HG02763 (cell line): ENCODE data around the gene SPINT2.

ENCODE experiments used
- ATAC-seq: cut with Tn5 transposase; IDR thresholded peaks from one replicate; pipeline ENCODE4 v1.9.1; 2021; ENCODE audit warnings: mild to moderate bottlenecking, moderate library complexity; ENCODE audit not compliant: unreplicated experiment

The SPINT2 gene

GRCh38 chr19:38266981-38267597, 2.7 kb downstream of the SPINT2 start:
- ATAC-seq: no peak

GRCh38 chr19:38267761-38268483, 3.5 kb downstream of the SPINT2 start:
- no peak for ATAC-seq

- ATAC-seq: no peak
These were observed 4.2 kb downstream of the SPINT2 start for GRCh38 chr19:38268539-38268938.

- ATAC-seq: no peak
These were observed 6.3 kb downstream of the SPINT2 start for GRCh38 chr19:38270587-38271167.

- ATAC-seq: no peak
These were observed 9.1 kb downstream of the SPINT2 start for GRCh38 chr19:38273499-38273898.

GRCh38 chr19:38274739-38275138, 10.4 kb downstream of the SPINT2 start:
- no peak for ATAC-seq

- ATAC-seq: no peak
These were observed 12.7 kb downstream of the SPINT2 start for GRCh38 chr19:38276942-38277517.

GRCh38 chr19:38277549-38277948, 13.2 kb downstream of the SPINT2 start:
- no peak for ATAC-seq

GRCh38 chr19:38277969-38278680, 13.8 kb downstream of the SPINT2 start:
- no peak for ATAC-seq

GRCh38 chr19:38278751-38279150, 14.4 kb downstream of the SPINT2 start:
- no peak for ATAC-seq

GRCh38 chr19:38280030-38280921, 15.9 kb downstream of the SPINT2 start:
- no peak for ATAC-seq

- ATAC-seq: no peak
These were observed 17.6 kb downstream of the SPINT2 start for GRCh38 chr19:38281811-38282566.

GRCh38 chr19:38283271-38283670, 18.9 kb downstream of the SPINT2 start:
- ATAC-seq: no peak

GRCh38 chr19:38284422-38284821, 20.0 kb downstream of the SPINT2 start:
- no peak for ATAC-seq

GRCh38 chr19:38285567-38285966, 21.2 kb downstream of the SPINT2 start:
- ATAC-seq: no peak

- no peak for ATAC-seq
These were observed 23.2 kb downstream of the SPINT2 start for GRCh38 chr19:38287604-38288003.

GRCh38 chr19:38288123-38288855, 23.9 kb downstream of the SPINT2 start:
- ATAC-seq: no peak

GRCh38 chr19:38289955-38290354, 25.6 kb downstream of the SPINT2 start:
- no peak for ATAC-seq

- no peak for ATAC-seq
These were observed 26.3 kb downstream of the SPINT2 start for GRCh38 chr19:38290631-38291147.
